Measurements from ENCODE around the gene PTPRF.

PTPRF gene

GRCh38 chr1:43530483-43531106 lies at the start of gene PTPRF:
PTPRF (plus strand) TSS chr1:43530883; CDS start chr1:43545076, 14,193 bp downstream.
- no peak for TF ChIP-seq CTCF (IDR thresholded peaks at IDR 0.05; ENCODE audit: low read depth, low read length, missing control alignments)
- DNase-seq (ENCODE audit: extremely low read depth, low read depth), result no peak
- H3K4me3 ChIP-seq (replicated peaks; ENCODE audit: low read depth, low read length), result peak within 1 kb of the TSS; percentile 54

- no peak for TF ChIP-seq CTCF (IDR thresholded peaks at IDR 0.05; ENCODE audit: low read depth, low read length, missing control alignments)
- no peak for DNase-seq (ENCODE audit: extremely low read depth, low read depth)
- no peak overlapping the region for H3K4me3 ChIP-seq (replicated peaks; ENCODE audit: low read depth, low read length)
Observed at GRCh38 chr1:43481491-43481890, 49.2 kb upstream of the PTPRF start.

GRCh38 chr1:43482215-43482614 lies 48.5 kb upstream of the PTPRF start:
- no peak overlapping the region for H3K4me3 ChIP-seq (replicated peaks; ENCODE audit: low read depth, low read length)
- DNase-seq (ENCODE audit: extremely low read depth, low read depth), result no peak
- TF ChIP-seq CTCF (IDR thresholded peaks at IDR 0.05; ENCODE audit: low read depth, low read length, missing control alignments), result no peak

- H3K4me3 ChIP-seq (replicated peaks; ENCODE audit: low read depth, low read length), result no peak overlapping the region
- no peak for DNase-seq (ENCODE audit: extremely low read depth, low read depth)
- no peak for TF ChIP-seq CTCF (IDR thresholded peaks at IDR 0.05; ENCODE audit: low read depth, low read length, missing control alignments)
Observed at GRCh38 chr1:43484367-43484766, 46.3 kb upstream of the PTPRF start.

GRCh38 chr1:43488165-43488564 lies 42.5 kb upstream of the PTPRF start:
- DNase-seq (ENCODE audit: extremely low read depth, low read depth), result no peak
- H3K4me3 ChIP-seq (replicated peaks; ENCODE audit: low read depth, low read length), result no peak overlapping the region
- no peak for TF ChIP-seq CTCF (IDR thresholded peaks at IDR 0.05; ENCODE audit: low read depth, low read length, missing control alignments)

- no peak overlapping the region for H3K4me3 ChIP-seq (replicated peaks; ENCODE audit: low read depth, low read length)
- no peak for DNase-seq (ENCODE audit: extremely low read depth, low read depth)
- no peak for TF ChIP-seq CTCF (IDR thresholded peaks at IDR 0.05; ENCODE audit: low read depth, low read length, missing control alignments)
Observed at GRCh38 chr1:43491061-43491460, 39.6 kb upstream of the PTPRF start.

- DNase-seq (ENCODE audit: extremely low read depth, low read depth), result no peak
- no peak for TF ChIP-seq CTCF (IDR thresholded peaks at IDR 0.05; ENCODE audit: low read depth, low read length, missing control alignments)
- H3K4me3 ChIP-seq (replicated peaks; ENCODE audit: low read depth, low read length), result no peak overlapping the region
Observed at GRCh38 chr1:43492826-43493225, 37.9 kb upstream of the PTPRF start.

Measured in HFF-Myc (cell line).